CD4-positive, alpha-beta T cell (primary cell): Measurements from ENCODE around the gene ELOVL5. TPM values are rescaled to one million over a fixed set of nuclear protein-coding genes. Genes with fewer than 3 reads are reported as not detected.

Source experiments
- ATAC-seq: fragments of 200-7000 bp; cut with Tn5 transposase; one replicate; pipeline ENCODE4 v1.10.0; 2022; ENCODE audit warnings: mild to moderate bottlenecking; ENCODE audit not compliant: poor library complexity
- CTCF ChIA-PET: fragments of 350-600 bp; sonication (Branson Sonifier 250); formaldehyde crosslinking; loops from one replicate; lab custom pipeline; 2021; ENCODE audit warnings: antibody characterized with exemption, inconsistent platforms; lab: Charles Lee
- POLR2A ChIA-PET: fragments of 350-600 bp; sonication (Branson Sonifier 250); formaldehyde crosslinking; loops from one replicate; lab custom pipeline; 2021; ENCODE audit warnings: antibody characterized with exemption, inconsistent platforms; lab: Charles Lee
- DNase-seq, 14 experiments: peaks; one replicate each; pipeline ENCODE4 v3.0.0-alpha.2; 2013 to 2020; ENCODE audit warnings: mixed read lengths in 2 of 14
- H3K27ac ChIP-seq, 2 donors: one replicate each; pipeline versions ENCODE4 v1.5.1 to v1.7.0; 2013; ENCODE audit warnings: low read length in 2 of 2, low read depth in 1 of 2, mild to moderate bottlenecking in 1 of 2
- H3K27me3 ChIP-seq, 2 experiments: 1 replicate in 1 of 2; 2 replicates in 1 of 2; pipeline versions ENCODE4 v1.6.1 to v1.7.0; 2013; ENCODE audit warnings: low read length in 2 of 2, control low read depth in 1 of 2, mild to moderate bottlenecking in 1 of 2, moderate library complexity in 1 of 2; ENCODE audit not compliant: insufficient read depth in 2 of 2, control insufficient read depth in 1 of 2
- H3K36me3 ChIP-seq: one replicate; pipeline ENCODE4 v1.6.1; 2013; ENCODE audit warnings: low read length, control low read depth; ENCODE audit not compliant: insufficient read depth
- H3K4me1 ChIP-seq: one replicate; pipeline ENCODE4 v1.6.1; 2013; ENCODE audit warnings: low read length, control low read depth; ENCODE audit not compliant: insufficient read depth
- H3K4me3 ChIP-seq: one replicate; pipeline ENCODE4 v1.5.1; 2013; ENCODE audit warnings: mild to moderate bottlenecking, low read length, moderate library complexity
- H3K9me3 ChIP-seq, 2 experiments: 1 replicate in 1 of 2; 2 replicates in 1 of 2; pipeline versions ENCODE4 v1.6.1 to v1.7.0; 2013; ENCODE audit warnings: low read length in 2 of 2, mild to moderate bottlenecking in 2 of 2, control low read depth in 1 of 2, moderate library complexity in 1 of 2; ENCODE audit not compliant: control insufficient read depth in 1 of 2, insufficient read depth in 1 of 2
- H3K27ac Mint-ChIP-seq: one replicate; pipeline ENCODE4 v1.8.0; 2020; ENCODE audit warnings: mixed read lengths
- H3K27me3 Mint-ChIP-seq: one replicate; pipeline ENCODE4 v1.8.0; 2021; ENCODE audit warnings: mixed read lengths
- H3K36me3 Mint-ChIP-seq: one replicate; pipeline ENCODE4 v1.8.0; 2021; ENCODE audit warnings: low read depth, mixed read lengths
- H3K4me1 Mint-ChIP-seq: one replicate; pipeline ENCODE4 v1.8.0; 2021; ENCODE audit warnings: low read depth, mixed read lengths
- H3K4me3 Mint-ChIP-seq: one replicate; pipeline ENCODE4 v1.8.0; 2020; ENCODE audit warnings: mild to moderate bottlenecking, mixed read lengths
- H3K9me3 Mint-ChIP-seq: one replicate; pipeline ENCODE4 v1.8.0; 2020; ENCODE audit warnings: mixed read lengths
- intact Hi-C, 2 experiments: fragments of 100-400 bp; cut with DNase I in 1 of 2; cut with micrococcal nuclease in 1 of 2; formaldehyde crosslinking; loops; one replicate each; pipeline versions ENCODE4 v1.15.1 to v1.9.0; 2023 to 2025; cut with DNase I, micrococcal nuclease
- total RNA-seq, 174 experiments: library from RNA in 2 of 174; stranded (reverse) in 2 of 174; gene quantifications; one replicate each; pipeline ENCODE4 v1.2.3 and lab custom pipeline; 2021 to 2026
- TF ChIP-seq, protein P1 (sequence below): fragments of 200-600 bp; IDR thresholded peaks from one replicate; pipeline ENCODE4 v1.8.0; 2022; ENCODE audit warnings: antibody characterized with exemption, mild to moderate bottlenecking

The ELOVL5 gene
- total RNA-seq, 2 experiments from 2014 or later: 78.0 to 86.8 TPM

DNA sequence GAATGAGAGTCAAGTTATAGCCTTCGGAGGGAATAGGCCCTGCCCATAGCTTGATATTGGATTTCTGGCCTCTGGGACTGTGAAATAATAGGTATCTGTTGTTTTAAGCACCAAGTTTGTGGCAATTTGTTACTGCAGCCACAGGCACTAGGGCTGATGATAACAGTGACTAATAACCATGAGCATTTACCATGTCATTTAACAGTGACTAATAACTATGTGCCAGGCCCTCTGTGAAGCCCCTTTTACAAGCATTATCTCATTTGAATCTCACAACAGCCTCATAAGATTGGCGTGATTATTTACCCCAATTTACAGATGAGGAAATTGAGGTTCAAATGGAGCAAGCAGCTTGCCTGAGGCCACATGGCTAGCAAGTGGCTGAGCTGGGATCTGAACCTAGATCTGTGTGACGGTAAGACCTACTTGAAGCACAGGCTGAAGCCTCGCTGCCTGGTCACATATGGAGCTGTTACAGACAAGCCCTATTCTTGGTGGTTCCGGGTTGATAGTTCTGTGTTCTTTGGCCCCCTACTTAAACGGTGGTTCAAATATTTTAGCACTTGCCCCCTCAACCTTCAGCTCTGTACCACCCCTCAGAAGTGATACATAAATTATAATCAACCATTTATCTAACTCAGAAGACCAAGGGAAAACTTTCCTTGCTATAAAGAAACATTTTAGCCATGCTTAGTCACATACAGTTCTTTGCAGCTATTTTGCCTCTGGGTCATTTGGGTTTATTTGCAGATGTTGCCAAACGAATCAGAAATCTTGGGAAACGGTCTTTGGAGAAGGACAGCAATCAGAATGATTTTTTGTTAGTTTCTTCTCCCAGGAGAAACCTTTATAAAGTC is 98.3 kb downstream of the ELOVL5 start:
- intact Hi-C loops: no loop called here
- no peaks in the 10 kb centered on the region for H3K27me3 Mint-ChIP-seq
- no peak overlapping the region for H3K4me3 ChIP-seq
- peaks cover 15% of the 10 kb centered on the region for H3K4me1 Mint-ChIP-seq
- H3K4me1 ChIP-seq: peaks cover 2% of the 10 kb centered on the region
- no peaks in the 10 kb centered on the region for H3K9me3 Mint-ChIP-seq
- no peak overlapping the region for H3K4me3 Mint-ChIP-seq
- TF ChIP-seq, protein P1, sequence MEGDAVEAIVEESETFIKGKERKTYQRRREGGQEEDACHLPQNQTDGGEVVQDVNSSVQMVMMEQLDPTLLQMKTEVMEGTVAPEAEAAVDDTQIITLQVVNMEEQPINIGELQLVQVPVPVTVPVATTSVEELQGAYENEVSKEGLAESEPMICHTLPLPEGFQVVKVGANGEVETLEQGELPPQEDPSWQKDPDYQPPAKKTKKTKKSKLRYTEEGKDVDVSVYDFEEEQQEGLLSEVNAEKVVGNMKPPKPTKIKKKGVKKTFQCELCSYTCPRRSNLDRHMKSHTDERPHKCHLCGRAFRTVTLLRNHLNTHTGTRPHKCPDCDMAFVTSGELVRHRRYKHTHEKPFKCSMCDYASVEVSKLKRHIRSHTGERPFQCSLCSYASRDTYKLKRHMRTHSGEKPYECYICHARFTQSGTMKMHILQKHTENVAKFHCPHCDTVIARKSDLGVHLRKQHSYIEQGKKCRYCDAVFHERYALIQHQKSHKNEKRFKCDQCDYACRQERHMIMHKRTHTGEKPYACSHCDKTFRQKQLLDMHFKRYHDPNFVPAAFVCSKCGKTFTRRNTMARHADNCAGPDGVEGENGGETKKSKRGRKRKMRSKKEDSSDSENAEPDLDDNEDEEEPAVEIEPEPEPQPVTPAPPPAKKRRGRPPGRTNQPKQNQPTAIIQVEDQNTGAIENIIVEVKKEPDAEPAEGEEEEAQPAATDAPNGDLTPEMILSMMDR: no peak
- ChIA-PET POLR2A (interaction anchor here (1.1 to 1.5 kb wide), 2 partner anchors 30 to 98 kb away, joined by 3 to 4 read pairs; no protein-coding TSS in a partner anchor), CTCF (interaction anchor here (1.0 kb wide), 1 partner anchor 234 kb away, joined by 3 read pairs; no protein-coding TSS in a partner anchor)
- H3K36me3 Mint-ChIP-seq: no peaks in the 10 kb centered on the region
- ATAC-seq (no peak), DNase-seq (peak in 1 of 14 experiments; percentile 25)
- H3K27me3 ChIP-seq: no peaks in the 10 kb centered on the region
- H3K36me3 ChIP-seq: no peaks in the 10 kb centered on the region
- H3K27ac Mint-ChIP-seq: no peak overlapping the region
- H3K9me3 ChIP-seq: no peaks in the 10 kb centered on the region
- no peak overlapping the region for H3K27ac ChIP-seq

DNA sequence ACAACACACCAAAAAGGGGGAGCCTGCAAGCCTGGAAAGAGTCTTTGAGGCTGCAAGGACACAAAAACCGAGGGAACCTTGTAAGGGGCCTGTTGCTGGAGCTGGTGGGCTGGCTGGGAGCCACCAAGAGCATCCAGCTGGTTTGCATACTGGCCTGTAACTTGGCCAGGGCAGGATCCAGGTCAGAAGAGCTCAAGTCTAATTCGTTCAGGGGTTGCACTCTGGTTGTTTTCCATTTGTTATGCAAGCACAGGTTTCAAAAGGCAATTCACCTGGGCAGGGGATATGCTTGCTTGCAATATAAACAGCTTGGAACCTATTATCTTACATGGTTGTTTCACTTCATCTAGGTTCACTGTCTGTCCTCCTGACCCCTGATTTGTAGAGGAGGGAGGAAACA is 101.8 kb downstream of the ELOVL5 start:
- Histone ChIP-seq H3K4me1 (peaks cover 7% of the 10 kb centered on the region), H3K9me3 (no peaks in the 10 kb centered on the region), H3K4me3 (no peak overlapping the region), H3K27ac (no peak overlapping the region), H3K27me3 (no peaks in the 10 kb centered on the region), H3K36me3 (no peaks in the 10 kb centered on the region)
- DNase-seq (no peak), ATAC-seq (no peak)
- no peak overlapping the region for H3K4me3 Mint-ChIP-seq
- H3K9me3 Mint-ChIP-seq: no peaks in the 10 kb centered on the region
- intact Hi-C loops: no loop called here
- no peak overlapping the region for H3K27ac Mint-ChIP-seq
- CTCF ChIA-PET: no interaction called here
- no peaks in the 10 kb centered on the region for H3K27me3 Mint-ChIP-seq
- H3K4me1 Mint-ChIP-seq: peaks cover 28% of the 10 kb centered on the region
- POLR2A ChIA-PET: no interaction called here
- TF ChIP-seq, protein P1: no peak
- no peaks in the 10 kb centered on the region for H3K36me3 Mint-ChIP-seq

DNA sequence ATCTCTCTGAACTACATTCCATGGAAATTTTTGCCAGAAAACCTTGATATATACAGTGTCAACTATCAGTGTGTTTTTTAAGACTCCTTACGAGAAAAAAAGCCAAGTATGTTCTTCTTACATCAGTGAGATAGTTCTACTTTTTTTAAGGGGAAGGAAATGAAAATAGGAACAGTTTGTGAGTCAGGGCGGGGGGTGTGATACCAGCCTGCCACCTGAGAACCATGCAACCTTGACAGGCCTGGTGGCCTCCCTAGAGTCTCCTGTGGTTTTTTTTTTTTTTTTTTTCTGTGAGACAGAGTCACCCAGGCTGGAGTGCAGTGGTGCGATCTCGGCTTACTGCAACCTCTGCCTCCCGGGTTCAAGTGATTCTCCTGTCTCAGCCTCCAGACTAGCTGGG is 103.8 kb downstream of the ELOVL5 start:
- peaks cover 0 to 4% of the 10 kb centered on the region in 2 experiments for H3K9me3 ChIP-seq
- TF ChIP-seq, protein P1: no peak
- Mint-ChIP-seq H3K27ac (no peak overlapping the region), H3K27me3 (no peaks in the 10 kb centered on the region), H3K4me3 (no peak overlapping the region), H3K9me3 (no peaks in the 10 kb centered on the region), H3K4me1 (peaks cover 39% of the 10 kb centered on the region), H3K36me3 (no peaks in the 10 kb centered on the region)
- H3K36me3 ChIP-seq: no peaks in the 10 kb centered on the region
- no peak overlapping the region for H3K4me3 ChIP-seq
- peak in 4 of 14 experiments; percentile 33 to 63 (median 52) for DNase-seq
- H3K27ac ChIP-seq: no peak overlapping the region
- POLR2A ChIA-PET: no interaction called here
- CTCF ChIA-PET: interaction anchor here (0.7 kb wide), 1 partner anchor 111 kb away, joined by 3 read pairs; no protein-coding TSS in a partner anchor
- ATAC-seq: peak; percentile 41
- no peaks in the 10 kb centered on the region for H3K27me3 ChIP-seq
- intact Hi-C loops: no loop called here
- peaks cover 21% of the 10 kb centered on the region for H3K4me1 ChIP-seq
